Left ventricle myocardium inferior (tissue), 1 donor: ENCODE measurements around the gene ZNF101. TPM values are rescaled to one million over a fixed set of nuclear protein-coding genes. Genes with fewer than 3 reads are reported as not detected.

Source experiments
- DNase-seq: peaks from one replicate; pipeline ENCODE4 v3.0.0-alpha.2; 2020
- H3K27ac ChIP-seq: fragments of 200-600 bp; replicated peaks from 2 replicates; pipeline ENCODE4 v1.8.0; 2021
- H3K27me3 ChIP-seq: fragments of 200-600 bp; 2 replicates; pipeline ENCODE4 v1.8.0; 2021; ENCODE audit warnings: low read depth
- H3K36me3 ChIP-seq: fragments of 200-600 bp; 2 replicates; pipeline ENCODE4 v1.8.0; 2021
- H3K4me1 ChIP-seq: fragments of 200-600 bp; 2 replicates; pipeline ENCODE4 v1.8.0; 2021
- H3K4me3 ChIP-seq: fragments of 200-600 bp; 2 replicates; pipeline ENCODE4 v1.8.0; 2021; ENCODE audit warnings: mild to moderate bottlenecking, moderate library complexity
- H3K9me3 ChIP-seq: fragments of 200-600 bp; replicated peaks from 2 replicates; pipeline ENCODE4 v1.8.0; 2021
- CTCF ChIP-seq: fragments of 200-600 bp; IDR thresholded peaks from 2 replicates; pipeline ENCODE4 v1.8.0; 2021; ENCODE audit warnings: antibody characterized with exemption, mild to moderate bottlenecking, borderline replicate concordance
- intact Hi-C: fragments of 100-400 bp; cut with micrococcal nuclease; formaldehyde crosslinking; loops from one replicate; pipeline ENCODE4 v1.11.0; 2022
- total RNA-seq: library from RNA; stranded (reverse); fragmentation: NEBNext Ultra II Directional; extraction: Animal tissue kit (Norgen Biotek cat#: 25700); gene quantifications from one replicate; pipeline ENCODE4 v1.2.1, GENCODE V29; 2021
- donor health status: DM: no; HTN: yes; CAD: no; lungs with severe emphysema.

ZNF101 gene
- total RNA-seq, 1 donor from 2014 or later = 4.2 TPM

- TF ChIP-seq CTCF = no peak
- Histone ChIP-seq H3K27me3 (no peaks in the 10 kb centered on the region), H3K9me3 (peaks cover 100% of the 10 kb centered on the region), H3K36me3 (peaks cover 89% of the 10 kb centered on the region), H3K27ac (no peak overlapping the region), H3K4me1 (no peaks in the 10 kb centered on the region), H3K4me3 (no peak overlapping the region)
- DNase-seq = no peak
- intact Hi-C loops = no loop called here
These were observed 36.2 kb downstream of the ZNF101 start for GRCh38 chr19:19704836-19705235.

DNA sequence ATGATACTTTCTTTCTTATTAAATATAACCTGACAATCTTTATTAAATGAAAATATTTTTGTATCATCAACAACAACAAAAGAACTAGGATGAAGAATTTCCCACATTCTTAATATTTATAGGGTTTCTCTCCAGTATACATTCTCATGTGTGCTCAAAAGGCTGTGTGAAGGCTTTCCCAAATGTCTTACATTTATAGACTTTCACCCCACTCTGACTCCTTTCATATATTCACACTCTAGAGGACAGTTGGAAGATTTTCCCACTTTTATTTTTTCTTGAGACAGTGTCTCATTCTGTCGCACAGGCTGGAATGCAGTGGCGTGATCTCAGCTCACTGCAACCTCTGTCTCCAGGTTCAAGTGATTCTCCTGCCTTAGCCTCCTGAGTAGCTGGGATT lies 41.9 kb downstream of the ZNF101 start:
- peaks cover 100% of the 10 kb centered on the region for H3K9me3 ChIP-seq
- H3K4me1 ChIP-seq = no peaks in the 10 kb centered on the region
- no peak for DNase-seq
- H3K27ac ChIP-seq = no peak overlapping the region
- TF ChIP-seq CTCF = no peak
- H3K36me3 ChIP-seq = peaks cover 94% of the 10 kb centered on the region
- intact Hi-C loops = no loop called here
- H3K4me3 ChIP-seq = no peak overlapping the region
- H3K27me3 ChIP-seq = no peaks in the 10 kb centered on the region

GRCh38 chr19:19711306-19711933 lies 42.8 kb downstream of the ZNF101 start:
- Histone ChIP-seq H3K9me3 (peaks cover 100% of the 10 kb centered on the region), H3K27me3 (no peaks in the 10 kb centered on the region), H3K4me3 (no peak overlapping the region), H3K36me3 (peaks cover 98% of the 10 kb centered on the region), H3K4me1 (no peaks in the 10 kb centered on the region), H3K27ac (no peak overlapping the region)
- intact Hi-C loops = no loop called here
- TF ChIP-seq CTCF = no peak
- DNase-seq = no peak

GRCh38 chr19:19711934-19712828 lies 43.5 kb downstream of the ZNF101 start:
- H3K4me1 ChIP-seq = no peaks in the 10 kb centered on the region
- H3K9me3 ChIP-seq = peaks cover 100% of the 10 kb centered on the region
- H3K36me3 ChIP-seq = peaks cover 100% of the 10 kb centered on the region
- intact Hi-C loops = no loop called here
- DNase-seq = no peak
- H3K27me3 ChIP-seq = no peaks in the 10 kb centered on the region
- no peak overlapping the region for H3K27ac ChIP-seq
- TF ChIP-seq CTCF = no peak
- H3K4me3 ChIP-seq = no peak overlapping the region

DNA sequence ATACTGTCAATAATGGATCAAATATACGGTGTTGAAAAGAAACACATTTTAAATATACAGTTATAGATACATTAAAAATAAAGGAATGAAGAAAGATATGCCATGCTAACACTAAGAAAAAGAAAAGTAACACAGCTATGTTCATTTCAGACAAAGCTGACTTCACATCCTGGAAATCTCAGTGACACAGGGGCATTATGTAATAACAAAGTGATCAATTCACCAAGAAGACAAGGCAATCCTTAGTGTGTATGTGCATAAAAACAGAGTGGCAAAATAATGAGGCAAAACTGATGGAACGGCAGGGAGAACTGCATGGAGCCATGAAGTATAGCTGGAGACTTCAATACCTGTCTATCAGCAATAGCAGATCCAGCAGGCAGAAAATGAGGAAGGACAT lies 51.2 kb downstream of the ZNF101 start:
- intact Hi-C loops = no loop called here
- H3K4me1 ChIP-seq = no peaks in the 10 kb centered on the region
- H3K36me3 ChIP-seq = peaks cover 65% of the 10 kb centered on the region
- TF ChIP-seq CTCF = no peak
- no peak for DNase-seq
- H3K4me3 ChIP-seq = no peak overlapping the region
- H3K27me3 ChIP-seq = no peaks in the 10 kb centered on the region
- no peak overlapping the region for H3K27ac ChIP-seq
- peaks cover 97% of the 10 kb centered on the region for H3K9me3 ChIP-seq
